Head of caudate nucleus (tissue), 42 donors: ENCODE results near the gene IQGAP1.
"Not testable (repeated sequence)": the region's sequence is repeated elsewhere in the genome, so short reads cannot be mapped to it uniquely, and the experiment has no call there.

ENCODE experiments used
- DNase-seq, 42 donors: peaks; one replicate each; pipeline versions ENCODE4 v3.0.0 to v3.0.0-alpha.2; 2020 to 2021; ENCODE audit warnings: mixed read lengths in 7 of 42
- intact Hi-C: fragments of 100-400 bp; cut with DNase I; formaldehyde crosslinking; loops from one replicate; pipeline ENCODE4 v1.15.0; 2022

Gene IQGAP1

DNA sequence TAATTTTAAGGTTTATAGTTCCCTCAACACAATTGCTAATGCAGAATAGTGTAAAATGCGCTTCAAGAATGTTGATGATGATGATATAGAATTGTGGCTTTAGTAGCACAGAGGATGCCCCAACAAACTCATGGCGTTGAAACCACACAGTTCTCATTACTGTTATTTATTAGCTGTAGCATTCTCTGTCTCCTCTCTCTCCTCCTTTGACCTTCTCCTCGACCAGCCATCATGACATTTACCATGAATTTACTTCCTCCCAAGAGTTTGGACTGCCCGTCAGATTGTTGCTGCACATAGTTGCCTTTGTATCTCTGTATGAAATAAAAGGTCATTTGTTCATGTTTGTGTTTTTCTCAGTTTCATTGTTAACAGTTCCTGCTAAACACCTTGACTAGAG, 113.9 kb downstream of the IQGAP1 start:
- no peak for DNase-seq
- intact Hi-C loops: no loop called here

DNA sequence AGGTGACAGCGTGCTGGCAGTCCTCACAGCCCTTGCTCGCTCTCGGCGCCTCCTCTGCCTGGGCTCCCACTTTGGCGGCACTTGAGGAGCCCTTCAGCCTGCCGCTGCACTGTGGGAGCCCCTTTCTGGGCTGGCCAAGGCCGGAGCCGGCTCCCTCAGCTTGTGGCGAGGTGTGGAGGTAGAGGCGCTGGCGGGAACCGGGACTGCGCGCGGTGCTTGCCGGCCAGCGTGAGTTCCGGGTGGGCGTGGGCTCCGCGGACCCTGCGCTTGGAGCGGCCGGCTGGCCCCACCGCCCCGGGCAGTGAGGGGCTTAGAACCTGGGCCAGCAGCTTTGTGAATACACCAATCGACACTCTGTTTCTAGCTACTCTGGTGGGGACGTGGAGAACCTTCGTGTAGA, 122.7 kb downstream of the IQGAP1 start:
- intact Hi-C loops, DNase-seq: not testable (repeated sequence)

DNA sequence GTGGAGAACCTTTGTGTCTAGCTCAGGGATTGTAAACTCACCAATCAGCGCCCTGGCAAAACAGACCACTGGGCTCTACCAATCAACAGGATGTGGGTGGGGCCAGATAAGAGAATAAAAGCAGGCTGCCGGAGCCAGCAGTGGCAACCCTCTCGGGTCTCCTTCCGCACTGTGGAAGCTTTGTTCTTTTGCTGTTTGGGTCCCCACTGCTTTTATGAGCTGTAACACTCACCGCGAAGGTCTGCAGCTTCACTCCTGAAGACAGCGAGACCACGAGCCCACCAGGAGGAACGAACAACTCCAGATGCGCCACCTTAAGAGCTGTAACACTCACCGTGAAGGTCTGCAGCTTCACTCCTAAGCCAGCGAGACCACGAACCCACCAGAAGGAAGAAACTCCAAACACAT, 123.2 kb downstream of the IQGAP1 start:
- DNase-seq, intact Hi-C loops: not testable (repeated sequence)

DNA sequence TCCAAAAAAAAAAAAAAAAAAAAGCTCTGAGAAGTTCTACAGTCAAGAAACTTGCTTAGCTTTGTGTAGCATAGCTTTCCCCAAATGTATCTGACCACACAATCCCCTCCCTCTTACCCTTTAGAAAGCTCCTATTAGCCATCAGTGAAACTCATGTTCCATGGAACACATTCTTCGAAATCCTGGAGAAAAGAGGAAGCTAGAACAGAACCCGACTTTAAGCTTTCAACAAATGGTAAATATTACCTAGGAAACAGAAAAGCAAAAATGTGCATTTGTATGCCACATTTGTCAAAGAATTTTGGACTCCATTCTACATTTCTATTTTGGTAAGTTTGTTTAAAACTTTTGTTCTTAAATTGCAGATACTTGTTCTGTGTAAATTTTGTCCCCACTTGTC, 124.2 kb downstream of the IQGAP1 start:
- intact Hi-C loops: no loop called here
- DNase-seq: no peak

DNA sequence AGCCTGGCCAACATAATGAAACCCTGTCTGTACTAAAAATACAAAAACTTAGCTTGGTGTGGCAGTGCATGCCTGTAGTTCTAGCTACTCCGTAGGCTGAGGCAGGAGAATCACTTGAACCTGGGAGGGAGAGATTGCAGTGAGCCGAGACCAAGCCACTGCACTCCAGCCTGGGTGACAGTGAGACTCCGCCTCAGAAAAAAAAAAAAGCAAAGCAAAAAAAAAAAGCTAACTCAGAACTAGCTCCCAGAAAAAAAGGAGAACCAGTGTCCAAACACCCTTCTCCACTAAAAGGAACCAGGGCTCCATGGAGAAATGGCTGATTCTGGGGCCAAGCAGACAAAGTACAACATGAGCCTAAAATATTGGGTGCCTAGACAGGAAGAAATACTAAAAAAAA, 124.9 kb downstream of the IQGAP1 start:
- DNase-seq: no peak
- intact Hi-C loops: no loop called here

DNA sequence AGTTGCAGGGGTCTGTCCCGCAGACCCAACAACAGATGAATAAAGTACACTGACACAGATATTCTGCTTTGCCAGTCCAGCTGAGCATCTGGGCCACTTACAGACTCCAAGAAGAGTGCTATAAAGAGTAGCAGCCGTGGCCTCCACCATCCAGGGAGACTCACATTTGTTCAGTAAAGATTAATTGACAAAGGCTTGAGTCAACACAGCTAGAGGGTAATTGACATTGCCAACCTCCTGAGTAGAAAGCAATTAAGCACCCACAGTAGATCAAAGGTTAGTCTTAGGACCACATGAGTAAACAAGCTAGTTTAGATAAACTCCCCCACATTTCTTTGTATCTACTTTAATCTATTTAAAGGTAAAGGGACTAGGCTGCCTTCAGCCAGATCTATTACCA, 125.4 kb downstream of the IQGAP1 start:
- intact Hi-C loops: no loop called here
- DNase-seq: no peak

DNA sequence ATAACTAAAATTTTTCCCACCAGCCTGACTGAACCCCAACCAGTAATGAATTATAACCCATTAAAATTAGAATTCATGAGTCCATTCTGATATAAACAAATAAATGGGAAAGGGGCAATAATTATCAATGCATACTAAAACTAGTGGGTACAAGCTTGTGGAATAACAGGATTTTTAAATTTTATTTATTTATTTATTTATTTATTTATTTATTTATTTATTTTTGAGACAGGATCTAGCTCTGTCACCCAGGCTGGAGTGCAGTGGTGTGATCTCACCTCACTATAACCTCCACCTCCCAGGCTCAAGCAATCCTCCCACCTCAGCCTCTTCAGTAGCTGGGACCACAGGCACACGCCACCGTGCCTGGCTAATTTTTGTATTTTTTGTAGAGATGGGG, 125.9 kb downstream of the IQGAP1 start:
- intact Hi-C loops: not testable (repeated sequence)

DNA sequence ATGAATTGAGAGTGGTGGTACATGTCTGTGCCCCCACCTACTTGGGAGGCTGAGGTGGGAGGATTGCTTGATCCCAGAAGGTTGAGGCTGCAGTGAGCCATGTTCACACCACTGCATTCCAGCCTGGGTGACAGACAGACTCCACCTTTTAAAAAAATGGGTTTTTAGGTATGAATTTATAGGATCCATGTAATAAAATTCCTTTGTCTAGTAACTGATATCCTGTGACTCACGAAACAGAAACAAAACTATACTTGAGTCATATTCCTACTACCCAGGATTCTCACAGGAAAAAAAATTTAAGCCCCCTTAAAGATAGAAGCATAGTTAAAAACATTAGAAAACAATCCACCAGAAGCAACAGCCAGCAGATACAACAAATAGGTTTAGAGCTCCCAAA, 131.6 kb downstream of the IQGAP1 start:
- no peak for DNase-seq
- intact Hi-C loops: no loop called here

More for the DNA sequence above, 125.9 kb downstream of the IQGAP1 start:
- not testable (repeated sequence) for DNase-seq

DNA sequence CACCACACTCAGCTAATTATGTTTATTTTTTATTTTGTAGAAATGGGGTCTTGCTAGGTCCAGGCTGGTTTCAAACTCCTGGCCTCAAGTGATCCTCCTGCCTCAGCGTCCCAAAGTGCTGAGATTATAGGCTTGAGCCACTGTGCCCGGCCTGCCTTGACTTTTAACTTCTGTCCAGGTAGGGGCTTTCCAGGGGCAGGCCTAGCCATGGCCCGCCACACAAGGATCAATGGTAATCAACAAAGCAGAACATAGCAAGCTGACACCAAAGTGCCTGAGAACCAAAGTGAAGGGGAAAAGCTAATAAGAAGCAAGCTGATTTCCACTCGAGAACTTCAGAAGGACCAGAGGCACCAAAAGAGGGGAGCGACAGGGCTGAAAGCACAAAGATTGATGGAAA, 132.3 kb downstream of the IQGAP1 start:
- no peak for DNase-seq
- intact Hi-C loops: no loop called here

DNA sequence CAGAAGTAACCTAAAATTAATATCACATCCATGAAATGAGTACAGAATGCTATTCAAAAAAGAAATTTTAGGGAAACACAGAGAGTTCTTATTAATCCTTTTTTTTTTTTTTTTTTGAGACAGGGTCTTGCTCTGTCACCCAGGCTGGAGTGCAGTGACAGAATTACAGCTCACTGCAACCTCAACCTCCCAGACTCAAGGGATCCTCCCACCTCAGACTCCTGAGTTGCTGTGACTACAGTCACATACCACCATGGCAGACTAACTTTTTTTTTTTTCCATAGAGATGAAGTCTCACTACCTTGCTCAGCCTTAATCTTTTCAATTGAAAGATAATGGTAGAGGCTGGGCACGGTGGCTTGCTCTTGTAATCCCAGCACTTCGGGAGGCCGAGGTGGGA, 135.3 kb downstream of the IQGAP1 start:
- intact Hi-C loops: no loop called here
- no peak for DNase-seq

DNA sequence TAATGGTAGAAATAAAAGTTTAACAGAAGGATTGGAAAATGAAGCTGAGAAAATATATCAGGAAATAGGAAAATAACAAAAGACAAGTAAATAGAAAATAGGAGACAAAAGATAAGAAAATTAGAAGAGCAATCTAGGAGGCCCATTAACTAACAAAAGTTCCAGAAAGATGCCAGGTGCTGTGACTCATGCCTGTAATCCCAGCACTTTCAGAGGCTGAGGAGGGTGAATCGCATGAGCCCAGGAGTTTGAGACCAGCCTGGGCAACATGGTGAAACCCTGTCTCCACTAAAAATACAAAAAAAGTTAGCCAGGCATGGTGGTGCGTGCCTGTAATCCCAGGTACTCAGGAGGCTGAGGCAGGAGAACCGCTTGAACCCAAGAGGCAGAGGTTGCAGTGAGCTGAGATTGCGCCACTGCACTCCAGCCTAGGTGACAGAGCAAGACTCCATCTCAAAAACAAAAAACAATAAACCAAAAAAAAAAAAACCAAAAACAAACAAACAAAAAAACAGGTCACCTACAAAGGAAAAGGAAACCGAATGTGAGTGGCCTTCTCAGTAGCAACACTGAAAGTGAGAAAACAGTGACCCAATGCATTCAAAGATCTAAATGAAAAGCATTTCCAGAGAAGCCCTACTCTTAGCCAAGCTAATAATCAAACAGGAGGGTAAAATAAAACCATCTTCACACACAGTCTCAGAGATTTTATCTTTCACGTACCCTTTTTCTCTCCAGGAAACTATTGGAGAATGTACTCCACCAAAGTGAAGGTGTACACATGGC, 136.2 kb downstream of the IQGAP1 start:
- intact Hi-C loops, DNase-seq: not testable (repeated sequence)

DNA sequence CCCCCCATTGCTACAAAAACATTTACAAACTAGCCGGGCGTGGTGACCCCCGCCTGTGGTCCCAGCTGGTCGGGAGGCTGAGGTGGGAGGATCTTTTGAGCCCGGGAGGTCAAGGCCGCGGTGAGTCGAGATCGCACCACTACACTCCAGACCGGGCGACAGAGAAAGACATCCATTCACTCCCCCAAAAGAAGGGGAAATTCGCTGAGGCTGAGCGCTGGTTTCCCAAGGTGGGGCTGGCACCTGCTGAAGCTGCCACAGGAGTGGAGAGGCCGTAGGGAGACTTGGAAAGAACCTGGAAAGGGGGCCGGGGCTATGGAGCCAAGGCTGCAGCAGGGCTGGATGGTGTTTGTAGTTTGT, 140.9 kb downstream of the IQGAP1 start:
- intact Hi-C loops: no loop called here
- DNase-seq: peak in 1 of 42 donors; percentile 6

DNA sequence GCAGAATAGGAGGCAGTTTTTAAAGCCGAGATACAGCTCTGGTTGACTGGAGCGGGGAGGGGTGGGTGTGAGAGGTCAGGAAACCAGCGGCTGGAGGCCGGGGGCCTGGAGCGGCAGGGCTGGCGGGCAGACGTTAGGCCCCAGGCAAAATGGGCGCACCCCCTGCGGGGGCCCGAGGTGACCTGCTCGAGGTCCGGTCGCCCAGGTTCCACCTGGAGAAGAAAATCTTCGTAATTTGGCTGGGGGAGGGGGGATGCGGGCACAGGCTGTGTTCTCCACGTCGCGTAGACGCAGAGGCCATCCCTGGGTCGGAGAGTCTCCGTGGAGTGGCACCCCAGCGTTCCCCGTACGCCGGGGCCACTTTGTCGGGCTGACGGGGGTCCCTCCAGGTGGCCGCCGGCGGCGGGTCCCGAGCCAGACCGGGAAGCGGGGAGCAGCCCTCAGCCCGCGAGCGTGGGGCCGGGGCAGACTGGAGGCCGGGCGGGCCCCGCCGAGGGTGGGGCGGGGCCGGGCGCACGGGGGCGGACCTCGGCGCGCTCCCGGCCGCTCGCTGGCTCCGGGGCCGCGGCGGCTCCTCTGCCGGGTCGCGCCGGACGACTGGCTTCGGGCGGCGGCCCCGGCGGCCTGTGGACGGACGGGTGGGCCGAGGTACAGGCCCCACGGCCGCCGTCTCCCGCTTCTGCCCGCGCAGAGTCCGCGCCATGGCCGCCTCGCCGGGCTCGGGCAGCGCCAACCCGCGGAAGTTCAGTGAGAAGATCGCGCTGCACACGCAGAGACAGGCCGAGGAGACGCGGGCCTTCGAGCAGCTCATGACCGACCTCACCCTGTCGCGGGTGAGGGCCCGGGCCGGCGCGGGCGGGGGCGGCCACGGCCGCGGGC, 141.6 kb downstream of the IQGAP1 start, which contains the start of gene CRTC3:
Gene CRTC3, plus strand, starts transcription at position 553 of the 879 bp plus-strand sequence. Its CDS starts 149 bp downstream, at position 702.
- DNase-seq: peak in 40 of 42 donors; percentile 38 to 80 (median 63)
- intact Hi-C loops: loop anchor here (5.0 kb wide), 1 partner anchor 68 kb away; no protein-coding TSS in a partner anchor

DNA sequence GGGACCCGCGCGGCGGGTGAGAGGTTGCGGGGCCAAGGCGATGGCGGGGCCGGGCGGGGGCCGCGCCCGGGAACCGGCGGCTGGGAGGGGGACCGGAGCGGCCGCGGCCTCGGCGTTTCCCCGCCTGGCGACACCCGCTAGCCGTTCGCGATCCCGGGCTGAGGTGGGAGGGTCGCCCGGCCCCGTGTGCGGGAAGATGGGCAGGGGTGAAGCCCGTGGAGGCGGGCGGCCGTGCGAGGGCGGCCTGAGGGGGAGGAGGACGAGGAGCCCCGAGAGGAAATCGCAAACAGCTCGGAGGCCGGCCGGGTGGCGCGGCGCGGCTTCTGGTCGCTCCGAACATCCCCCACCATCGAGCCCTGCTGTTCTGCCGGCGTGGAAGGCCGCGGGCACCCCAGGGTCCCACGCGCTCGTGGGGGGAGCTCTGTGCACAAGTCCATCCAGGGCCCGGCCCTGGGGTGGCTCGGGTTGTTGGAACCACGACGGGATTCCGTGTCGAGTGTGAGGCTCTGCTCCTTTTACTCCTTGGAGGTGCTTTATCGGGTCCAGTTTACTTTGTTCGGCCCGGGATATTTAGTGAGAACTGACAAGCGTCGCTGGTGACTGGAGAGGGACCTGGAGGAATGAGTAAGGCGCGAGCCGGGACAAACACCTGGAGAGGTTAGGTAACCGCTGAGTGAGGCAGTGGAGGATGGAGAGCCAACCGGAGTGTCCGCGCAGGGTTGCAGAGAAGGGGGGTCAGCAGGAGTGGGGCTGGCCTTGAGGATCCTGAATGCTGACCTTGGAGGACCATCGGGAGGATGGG, 142.4 kb downstream of the IQGAP1 start:
- peak in 40 of 42 donors; percentile 15 to 75 (median 49) for DNase-seq
- intact Hi-C loops: loop anchor here (5.0 kb wide), 1 partner anchor 67 kb away; no protein-coding TSS in a partner anchor

DNA sequence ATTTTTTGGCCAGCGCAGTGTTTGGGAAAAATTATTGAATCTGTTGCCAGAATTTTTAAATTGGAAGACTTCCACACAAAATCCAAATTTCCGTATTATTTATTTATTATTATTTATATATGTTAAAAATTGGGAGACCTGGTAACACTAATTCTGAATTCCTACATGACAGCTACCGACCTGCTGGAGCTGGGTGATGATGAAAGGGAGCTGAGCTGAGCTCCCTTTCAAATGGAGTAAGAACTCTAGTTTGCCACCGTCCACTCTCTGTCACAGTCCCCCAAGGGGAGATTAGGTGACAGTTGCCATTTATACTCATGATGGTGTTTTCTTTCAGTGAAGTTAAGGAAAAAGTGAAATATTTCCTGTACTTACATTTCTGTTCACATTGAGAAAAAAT, 143.1 kb downstream of the IQGAP1 start:
- no peak for DNase-seq

DNA sequence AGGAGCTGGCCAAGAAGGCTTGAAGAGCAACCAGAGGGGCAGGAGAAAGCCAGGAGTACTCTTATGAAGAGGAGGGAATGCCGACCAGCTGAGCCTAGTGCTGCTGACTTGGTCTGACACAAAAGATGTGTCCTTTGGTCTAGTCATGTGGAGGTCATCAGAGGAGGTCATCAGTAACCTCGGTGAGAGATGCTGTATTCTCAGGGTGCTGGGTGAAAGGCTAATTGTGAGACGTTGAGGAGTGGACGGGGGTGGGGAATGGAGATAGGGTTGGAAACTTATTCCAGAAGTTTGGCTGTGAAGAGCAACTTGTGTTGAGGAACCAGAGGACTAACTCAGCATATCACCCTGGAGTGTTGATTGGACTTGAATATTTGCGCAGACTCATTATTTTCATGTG, 147.2 kb downstream of the IQGAP1 start:
- intact Hi-C loops: no loop called here

More for the DNA sequence above, 143.1 kb downstream of the IQGAP1 start:
- intact Hi-C loops: loop anchor here (5.0 kb wide), 1 partner anchor 66 kb away; no protein-coding TSS in a partner anchor

DNA sequence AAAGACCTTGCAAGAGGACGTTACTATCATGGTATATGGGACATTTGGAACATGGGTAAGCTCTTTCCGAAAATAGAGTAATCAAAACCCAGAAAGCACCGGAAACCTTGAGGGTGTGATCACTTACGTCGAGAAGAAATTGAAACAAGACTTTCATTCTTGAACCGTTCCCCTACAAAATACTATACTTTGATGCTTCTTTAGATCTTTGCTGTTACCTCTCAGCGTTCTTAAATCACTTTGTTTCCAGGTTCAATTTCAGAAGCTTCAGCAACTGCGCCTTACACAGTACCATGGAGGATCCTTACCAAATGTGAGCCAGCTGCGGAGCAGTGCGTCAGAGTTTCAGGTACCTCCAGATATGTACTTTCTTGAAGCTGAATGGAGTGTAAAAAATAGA, 151.7 kb downstream of the IQGAP1 start:
- no peak for DNase-seq
- intact Hi-C loops: no loop called here

More for the DNA sequence above, 147.2 kb downstream of the IQGAP1 start:
- no peak for DNase-seq

DNA sequence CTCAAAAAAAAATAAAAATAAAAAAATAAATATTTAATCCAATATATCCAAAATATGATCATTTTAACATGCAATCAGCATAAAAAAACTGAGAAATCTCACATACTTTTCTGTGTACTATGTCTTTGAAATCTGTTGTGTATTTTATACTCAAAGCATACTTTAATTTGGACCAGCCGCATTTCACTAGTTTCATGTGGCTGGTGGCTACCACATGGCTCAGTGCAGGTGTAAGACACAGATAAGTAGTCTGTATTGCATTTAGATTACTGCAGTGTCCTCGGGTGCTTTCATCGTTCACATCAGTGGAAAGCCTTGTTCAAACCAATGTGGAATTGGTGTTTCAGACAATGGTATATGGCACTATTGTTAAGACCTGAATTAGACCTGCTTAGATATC, 152.7 kb downstream of the IQGAP1 start:
- no peak for DNase-seq
- intact Hi-C loops: no loop called here

DNA sequence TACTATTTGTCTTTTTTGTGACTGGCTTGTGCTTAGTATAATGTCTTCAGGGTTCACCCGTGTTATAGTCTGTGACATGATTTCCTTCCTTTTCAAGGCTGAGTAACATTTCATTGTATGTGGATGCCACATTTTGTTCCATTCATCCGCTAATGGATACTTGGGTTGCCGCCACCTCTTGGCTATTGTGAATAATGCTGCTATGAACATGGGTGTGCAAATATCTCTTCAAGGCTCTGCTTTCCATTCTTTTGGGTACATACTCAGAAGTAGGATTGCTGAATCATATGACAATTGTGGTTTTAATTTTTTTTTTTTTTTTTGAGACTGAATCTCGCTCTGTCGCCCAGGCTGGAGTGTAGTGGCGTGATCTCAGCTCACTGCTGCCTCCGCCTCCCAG, 157.1 kb downstream of the IQGAP1 start:
- DNase-seq: no peak
- intact Hi-C loops: no loop called here
